B cell (primary cell): ENCODE data around the gene GSDME. TPM values are rescaled to one million over a fixed set of nuclear protein-coding genes. Genes with fewer than 3 reads are reported as not detected.

Experiments
- ATAC-seq: fragments of 200-7000 bp; cut with Tn5 transposase; one replicate; pipeline ENCODE4 v1.10.0; 2021; ENCODE audit warnings: low read depth, mild to moderate bottlenecking, moderate number of reproducible peaks, moderate library complexity
- CTCF ChIA-PET: fragments of 350-600 bp; sonication (Branson Sonifier 250); formaldehyde crosslinking; loops from one replicate; lab custom pipeline; 2021; ENCODE audit warnings: antibody characterized with exemption, inconsistent platforms; lab: Charles Lee
- POLR2A ChIA-PET: fragments of 350-600 bp; sonication (Branson Sonifier 250); formaldehyde crosslinking; loops from one replicate; lab custom pipeline; 2021; ENCODE audit warnings: antibody characterized with exemption; lab: Charles Lee
- DNase-seq: peaks from one replicate; pipeline ENCODE4 v3.0.0; 2013
- H2AFZ ChIP-seq: 2 replicates; pipeline ENCODE4 v1.6.1; 2012; ENCODE audit warnings: mild to moderate bottlenecking, low read depth, low read length; ENCODE audit not compliant: insufficient read depth, poor library complexity, severe bottlenecking
- H3K27ac ChIP-seq, 2 donors: 1 replicate in 1 of 2; 2 replicates in 1 of 2; pipeline ENCODE4 v1.5.1; 2012 to 2013; ENCODE audit warnings: low read length in 2 of 2, mild to moderate bottlenecking in 2 of 2, moderate library complexity in 1 of 2
- H3K27me3 ChIP-seq, 4 experiments: fragments of 200-600 bp in 1 of 4; sonication (generic) in 1 of 4; replicated peaks in 1 of 4; 1 replicate in 2 of 4; 2 replicates in 2 of 4; pipeline versions ENCODE4 v1.6.1 to v1.7.0; 2013 to 2016; ENCODE audit warnings: low read length in 3 of 4, mild to moderate bottlenecking in 2 of 4, mixed read lengths in 1 of 4, moderate library complexity in 1 of 4; ENCODE audit not compliant: insufficient read depth in 4 of 4, control insufficient read depth in 3 of 4; ENCODE audit errors: control extremely low read depth in 1 of 4
- H3K36me3 ChIP-seq, 2 experiments: replicated peaks in 1 of 2; 1 replicate in 1 of 2; 2 replicates in 1 of 2; pipeline versions ENCODE4 v1.6.1 to v1.7.1; 2013; ENCODE audit warnings: low read length in 1 of 2; ENCODE audit not compliant: insufficient read depth in 2 of 2, control insufficient read depth in 1 of 2; ENCODE audit errors: control extremely low read depth in 1 of 2, extremely low read depth in 1 of 2
- H3K4me1 ChIP-seq, 2 donors: fragments of 200-600 bp in 1 of 2; sonication (generic) in 1 of 2; 1 replicate in 1 of 2; 2 replicates in 1 of 2; pipeline versions ENCODE4 v1.5.1 to v1.6.1; 2013 to 2017; ENCODE audit warnings: low read length in 2 of 2; ENCODE audit not compliant: control insufficient read depth in 2 of 2, insufficient read depth in 2 of 2
- H3K4me2 ChIP-seq: replicated peaks from 2 replicates; pipeline ENCODE3; 2012; ENCODE audit warnings: mild to moderate bottlenecking, low read depth, low read length; ENCODE audit not compliant: poor library complexity, severe bottlenecking
- H3K4me3 ChIP-seq, 5 experiments: fragments of 200-600 bp in 1 of 5; sonication (generic) in 1 of 5; 1 replicate in 3 of 5; 2 replicates in 2 of 5; pipeline versions ENCODE4 v1.5.1 to v1.7.0; 2011 to 2016; ENCODE audit warnings: low read length in 4 of 5, mild to moderate bottlenecking in 4 of 5, low read depth in 2 of 5, control low read depth in 1 of 5, moderate library complexity in 1 of 5; ENCODE audit not compliant: insufficient read depth in 1 of 5; ENCODE audit errors: control extremely low read depth in 1 of 5, extremely low read depth in 1 of 5
- H3K79me2 ChIP-seq: fragments of 200-600 bp; sonication (generic); one replicate; pipeline ENCODE4 v1.6.0; 2016; ENCODE audit warnings: low read length; ENCODE audit not compliant: control insufficient read depth, insufficient read depth
- H3K9ac ChIP-seq: fragments of 200-600 bp; sonication (generic); 2 replicates; pipeline ENCODE4 v1.6.1; 2017; ENCODE audit warnings: mild to moderate bottlenecking, low read length, moderate library complexity
- H3K9me3 ChIP-seq, 3 donors: one replicate each; pipeline versions ENCODE4 v1.6.1 to v1.7.1; 2013; ENCODE audit warnings: low read length in 2 of 3; ENCODE audit not compliant: control insufficient read depth in 2 of 3, insufficient read depth in 1 of 3; ENCODE audit errors: control extremely low read depth in 1 of 3
- H4K20me1 ChIP-seq: 2 replicates; pipeline ENCODE4 v1.6.0; 2012; ENCODE audit warnings: mild to moderate bottlenecking, low read length; ENCODE audit not compliant: insufficient read depth, control insufficient read depth, poor library complexity, severe bottlenecking
- H3K27ac Mint-ChIP-seq: one replicate; pipeline ENCODE4 v1.8.0; 2021; ENCODE audit warnings: mixed read lengths
- H3K27me3 Mint-ChIP-seq: one replicate; pipeline ENCODE4 v1.8.0; 2021; ENCODE audit warnings: mixed read lengths
- H3K4me1 Mint-ChIP-seq: one replicate; pipeline ENCODE4 v1.8.0; 2021; ENCODE audit warnings: mixed read lengths
- H3K4me3 Mint-ChIP-seq: one replicate; pipeline ENCODE4 v1.8.0; 2021; ENCODE audit warnings: mixed read lengths
- H3K9me3 Mint-ChIP-seq: one replicate; pipeline ENCODE4 v1.8.0; 2022; ENCODE audit warnings: mixed read lengths; ENCODE audit not compliant: insufficient read depth
- EZH2 ChIP-seq: IDR thresholded peaks from 2 replicates; pipeline ENCODE4 v1.6.1; 2012; ENCODE audit warnings: borderline replicate concordance, low read depth, mild to moderate bottlenecking, moderate library complexity, low read length; ENCODE audit not compliant: insufficient read depth, poor library complexity, severe bottlenecking
- WGBS: methylation state at CpG from one replicate; pipeline ENCODE4 v1.1.5; 2013; ENCODE audit warnings: missing lambda C conversion rate; ENCODE audit not compliant: insufficient coverage; 5-methylcytosine and 5-hydroxymethylcytosine counted together
- intact Hi-C: fragments of 100-400 bp; cut with micrococcal nuclease; formaldehyde crosslinking; loops from one replicate; pipeline ENCODE4 v1.10.0; 2022
- polyA plus RNA-seq: library from polyadenylated mRNA; depleted of rRNA; stranded (reverse); fragments of >200 nt; gene quantifications from 2 replicates; pipeline ENCODE4 v1.2.3, GENCODE V29; 2012
- total RNA-seq, 2 donors: library from RNA; stranded (reverse); fragments of 120-200 nt in 1 of 2; gene quantifications; 1 replicate in 1 of 2; 2 replicates in 1 of 2; pipeline versions ENCODE4 v1.2.3 to v1.2.4, GENCODE V29; 2013 to 2022
- TF ChIP-seq, protein P1 (sequence below): fragments of 200-600 bp; IDR thresholded peaks from one replicate; pipeline ENCODE4 v1.8.0; 2022; ENCODE audit warnings: antibody characterized with exemption, mild to moderate bottlenecking

The GSDME gene
- total and polyA plus RNA-seq, 2 donors (not counting 1 experiment from before 2014, with no cell fraction given) = 7.0 to 11.9 TPM

DNA sequence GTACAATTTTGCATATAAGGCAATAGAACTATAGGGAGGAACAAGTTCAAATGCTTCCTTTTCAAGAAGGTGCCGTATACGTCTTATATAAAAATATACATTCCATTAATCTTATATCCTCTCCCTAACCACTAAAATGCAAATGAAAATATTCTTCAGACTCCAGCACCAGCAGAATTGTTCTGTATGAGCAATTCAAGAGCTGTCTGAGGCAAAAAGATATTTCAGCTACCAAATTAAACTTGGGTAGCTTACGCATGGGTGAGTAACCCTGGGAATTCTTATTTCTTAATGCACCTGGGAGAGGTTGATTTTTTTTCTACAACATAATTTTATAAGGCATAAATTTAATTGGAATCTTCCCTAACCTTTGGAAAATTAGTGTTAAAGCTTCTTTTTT lies 42.2 kb upstream of the GSDME start:
- TF ChIP-seq, protein P1, sequence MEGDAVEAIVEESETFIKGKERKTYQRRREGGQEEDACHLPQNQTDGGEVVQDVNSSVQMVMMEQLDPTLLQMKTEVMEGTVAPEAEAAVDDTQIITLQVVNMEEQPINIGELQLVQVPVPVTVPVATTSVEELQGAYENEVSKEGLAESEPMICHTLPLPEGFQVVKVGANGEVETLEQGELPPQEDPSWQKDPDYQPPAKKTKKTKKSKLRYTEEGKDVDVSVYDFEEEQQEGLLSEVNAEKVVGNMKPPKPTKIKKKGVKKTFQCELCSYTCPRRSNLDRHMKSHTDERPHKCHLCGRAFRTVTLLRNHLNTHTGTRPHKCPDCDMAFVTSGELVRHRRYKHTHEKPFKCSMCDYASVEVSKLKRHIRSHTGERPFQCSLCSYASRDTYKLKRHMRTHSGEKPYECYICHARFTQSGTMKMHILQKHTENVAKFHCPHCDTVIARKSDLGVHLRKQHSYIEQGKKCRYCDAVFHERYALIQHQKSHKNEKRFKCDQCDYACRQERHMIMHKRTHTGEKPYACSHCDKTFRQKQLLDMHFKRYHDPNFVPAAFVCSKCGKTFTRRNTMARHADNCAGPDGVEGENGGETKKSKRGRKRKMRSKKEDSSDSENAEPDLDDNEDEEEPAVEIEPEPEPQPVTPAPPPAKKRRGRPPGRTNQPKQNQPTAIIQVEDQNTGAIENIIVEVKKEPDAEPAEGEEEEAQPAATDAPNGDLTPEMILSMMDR = no peak
- TF ChIP-seq EZH2 = no peak
- Histone ChIP-seq H3K9ac (no peak overlapping the region), H3K27me3 (no peaks in the 10 kb centered on the region), H3K4me1 (peaks cover 1 to 2% of the 10 kb centered on the region in 2 donors), H3K9me3 (no peaks in the 10 kb centered on the region), H4K20me1 (no peaks in the 10 kb centered on the region), H3K36me3 (peaks cover 2 to 49% of the 10 kb centered on the region in 2 experiments), H2AFZ (no peak overlapping the region), H3K4me2 (no peak overlapping the region), H3K27ac (no peak overlapping the region), H3K4me3 (no peak overlapping the region), H3K79me2 (no peaks in the 10 kb centered on the region)
- no peak overlapping the region for H3K4me3 Mint-ChIP-seq
- 100% methylated on average over 1 of the region's 3 CpGs for WGBS
- DNase-seq (no peak), ATAC-seq (no peak)
- H3K27me3 Mint-ChIP-seq = no peaks in the 10 kb centered on the region
- H3K4me1 Mint-ChIP-seq = peaks cover 4% of the 10 kb centered on the region
- intact Hi-C loops = no loop called here
- ChIA-PET CTCF (interaction anchor here (1.0 to 3.8 kb wide), 4 partner anchors 13 to 299 kb away, joined by 3 to 17 read pairs (median 3); no protein-coding TSS in a partner anchor), POLR2A (no interaction called here)
- H3K9me3 Mint-ChIP-seq = no peaks in the 10 kb centered on the region
- no peak overlapping the region for H3K27ac Mint-ChIP-seq

DNA sequence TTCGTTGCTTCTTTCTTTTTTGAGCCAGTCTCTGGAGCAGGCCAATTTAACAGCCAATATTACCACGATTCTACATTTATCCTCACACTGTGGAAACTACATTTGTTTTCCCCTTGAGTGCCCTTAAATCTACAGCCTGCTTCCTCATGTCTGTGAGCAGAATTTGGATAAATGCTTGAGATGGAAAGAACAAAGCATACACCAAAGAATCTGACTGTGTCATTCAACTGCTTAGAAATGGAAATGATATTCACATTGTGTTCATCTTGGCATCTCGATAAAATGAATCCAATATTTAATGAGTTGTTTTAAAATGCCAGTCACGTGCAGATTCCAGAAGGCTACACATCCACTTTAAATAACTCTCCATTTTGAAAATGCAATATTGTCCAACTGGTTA lies 41.0 kb upstream of the GSDME start:
- ChIA-PET POLR2A (no interaction called here), CTCF (interaction anchor here (0.7 to 3.8 kb wide), 3 partner anchors 14 to 272 kb away, joined by 3 to 17 read pairs (median 4); no protein-coding TSS in a partner anchor)
- no peaks in the 10 kb centered on the region for H3K9me3 ChIP-seq
- no peak overlapping the region for H3K9ac ChIP-seq
- H3K4me1 ChIP-seq = peaks cover 9 to 10% of the 10 kb centered on the region in 2 donors
- WGBS = 100% methylated on average over 1 of the region's 4 CpGs
- H3K27me3 Mint-ChIP-seq = no peaks in the 10 kb centered on the region
- intact Hi-C loops = no loop called here
- DNase-seq = no peak
- H3K4me3 Mint-ChIP-seq = no peak overlapping the region
- ATAC-seq = no peak
- no peak overlapping the region for H3K27ac Mint-ChIP-seq
- TF ChIP-seq, protein P1 = no peak
- TF ChIP-seq EZH2 = no peak
- H3K9me3 Mint-ChIP-seq = no peaks in the 10 kb centered on the region
- no peak overlapping the region for H3K27ac ChIP-seq
- no peak overlapping the region for H3K4me2 ChIP-seq
- no peaks in the 10 kb centered on the region for H3K27me3 ChIP-seq
- no peak overlapping the region for H3K4me3 ChIP-seq
- no peaks in the 10 kb centered on the region for H4K20me1 ChIP-seq
- peaks cover 2 to 38% of the 10 kb centered on the region in 2 experiments for H3K36me3 ChIP-seq
- peaks cover 13% of the 10 kb centered on the region for H3K4me1 Mint-ChIP-seq
- H2AFZ ChIP-seq = no peak overlapping the region
- no peaks in the 10 kb centered on the region for H3K79me2 ChIP-seq
